Activated B cell treated with CpG ODN at 0.5 μM for 24 hours (primary cell): Measurements from ENCODE around the gene PALM3. TPM values are rescaled to one million over a fixed set of nuclear protein-coding genes. Genes with fewer than 3 reads are reported as not detected.
A peak's percentile ranks its signal among the peaks of the same experiment; 100 is the strongest.

Experiments used
- ATAC-seq: fragments of 200-7000 bp; cut with Tn5 transposase; one replicate; pipeline ENCODE4 v1.10.0; 2021; ENCODE audit warnings: low read depth, mild to moderate bottlenecking, moderate library complexity
- CTCF ChIA-PET: fragments of 350-600 bp; sonication (Branson Sonifier 250); formaldehyde crosslinking; loops from one replicate; lab custom pipeline; 2021; ENCODE audit warnings: antibody characterized with exemption; lab: Charles Lee
- POLR2A ChIA-PET: fragments of 350-600 bp; sonication (Branson Sonifier 250); formaldehyde crosslinking; loops from one replicate; lab custom pipeline; 2021; ENCODE audit warnings: antibody characterized with exemption; lab: Charles Lee
- DNase-seq: peaks from one replicate; pipeline ENCODE4 v3.0.0; 2022
- H3K27ac Mint-ChIP-seq: one replicate; pipeline ENCODE4 v1.8.0; 2020; ENCODE audit warnings: mixed read lengths
- H3K27me3 Mint-ChIP-seq: one replicate; pipeline ENCODE4 v1.8.0; 2021; ENCODE audit warnings: mixed read lengths
- H3K36me3 Mint-ChIP-seq: one replicate; pipeline ENCODE4 v1.8.0; 2021; ENCODE audit warnings: low read depth, mixed read lengths
- H3K4me1 Mint-ChIP-seq: one replicate; pipeline ENCODE4 v1.8.0; 2021; ENCODE audit warnings: mixed read lengths
- H3K4me3 Mint-ChIP-seq: one replicate; pipeline ENCODE4 v1.8.0; 2020; ENCODE audit warnings: mild to moderate bottlenecking, mixed read lengths
- H3K9me3 Mint-ChIP-seq: one replicate; pipeline ENCODE4 v1.8.0; 2020; ENCODE audit warnings: mixed read lengths
- intact Hi-C: fragments of 100-400 bp; cut with micrococcal nuclease; formaldehyde crosslinking; loops from one replicate; pipeline ENCODE4 v1.15.1; 2024
- total RNA-seq: library from RNA; stranded (reverse); gene quantifications from 2 replicates; pipeline ENCODE4 v1.2.3, GENCODE V29; 2022
- TF ChIP-seq, protein P1 (sequence below): fragments of 200-600 bp; IDR thresholded peaks from one replicate; pipeline ENCODE4 v1.8.0; 2022; ENCODE audit warnings: antibody characterized with exemption, mild to moderate bottlenecking

The PALM3 gene
- total RNA-seq, 1 donor from 2014 or later, result not detected

DNA sequence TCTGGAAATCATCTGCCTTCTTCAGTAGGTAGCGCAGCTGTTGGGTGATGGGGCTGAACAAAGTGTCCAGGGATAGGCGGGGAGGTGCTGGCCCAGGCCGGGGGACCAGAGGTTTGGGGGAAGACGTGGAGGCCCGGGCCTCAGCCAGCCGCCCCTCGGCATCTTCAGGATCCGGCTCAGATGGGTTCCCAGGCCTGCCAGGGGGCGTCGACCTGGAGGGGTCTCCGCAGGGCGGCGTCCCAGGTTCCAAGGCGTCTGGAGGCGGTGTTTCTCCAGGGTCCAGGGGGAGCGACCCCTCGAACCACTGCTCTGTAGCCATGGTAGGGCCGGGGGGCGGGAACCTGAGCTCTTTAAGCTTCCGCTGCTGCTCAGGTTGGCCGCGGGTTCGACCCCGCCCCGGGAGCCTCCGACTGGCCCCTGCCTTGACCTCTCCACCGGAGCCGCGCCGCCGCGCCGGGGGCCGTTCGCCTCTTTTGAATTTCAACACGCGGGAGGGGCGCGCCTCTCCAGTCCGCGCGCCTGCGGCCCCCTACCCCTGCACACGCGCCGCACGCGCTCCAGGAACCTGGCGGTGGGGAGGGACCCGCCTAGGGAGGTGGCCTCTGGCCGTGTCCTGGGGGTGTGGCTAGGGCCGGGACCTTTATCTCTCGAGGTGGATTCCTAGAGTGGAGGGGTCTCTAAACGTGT, 23.6 kb upstream of the PALM3 start, which contains the start of gene C19orf67:
TSS of gene C19orf67 (minus strand) at position 475 of the 687 bp plus-strand sequence. CDS start at position 319, 156 bp downstream.
- ChIA-PET POLR2A (no interaction called here), CTCF (interaction anchor here (0.6 kb wide), 1 partner anchor 67 kb away, joined by 4 read pairs; no protein-coding TSS in a partner anchor)
- TF ChIP-seq, protein P1, sequence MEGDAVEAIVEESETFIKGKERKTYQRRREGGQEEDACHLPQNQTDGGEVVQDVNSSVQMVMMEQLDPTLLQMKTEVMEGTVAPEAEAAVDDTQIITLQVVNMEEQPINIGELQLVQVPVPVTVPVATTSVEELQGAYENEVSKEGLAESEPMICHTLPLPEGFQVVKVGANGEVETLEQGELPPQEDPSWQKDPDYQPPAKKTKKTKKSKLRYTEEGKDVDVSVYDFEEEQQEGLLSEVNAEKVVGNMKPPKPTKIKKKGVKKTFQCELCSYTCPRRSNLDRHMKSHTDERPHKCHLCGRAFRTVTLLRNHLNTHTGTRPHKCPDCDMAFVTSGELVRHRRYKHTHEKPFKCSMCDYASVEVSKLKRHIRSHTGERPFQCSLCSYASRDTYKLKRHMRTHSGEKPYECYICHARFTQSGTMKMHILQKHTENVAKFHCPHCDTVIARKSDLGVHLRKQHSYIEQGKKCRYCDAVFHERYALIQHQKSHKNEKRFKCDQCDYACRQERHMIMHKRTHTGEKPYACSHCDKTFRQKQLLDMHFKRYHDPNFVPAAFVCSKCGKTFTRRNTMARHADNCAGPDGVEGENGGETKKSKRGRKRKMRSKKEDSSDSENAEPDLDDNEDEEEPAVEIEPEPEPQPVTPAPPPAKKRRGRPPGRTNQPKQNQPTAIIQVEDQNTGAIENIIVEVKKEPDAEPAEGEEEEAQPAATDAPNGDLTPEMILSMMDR, result no peak
- H3K9me3 Mint-ChIP-seq, result no peaks in the 10 kb centered on the region
- H3K27ac Mint-ChIP-seq, result no peak within 1 kb of the TSS
- peaks cover 20% of the 10 kb centered on the region for H3K4me1 Mint-ChIP-seq
- intact Hi-C loops, result no loop called here
- ATAC-seq (no peak), DNase-seq (no peak)
- H3K27me3 Mint-ChIP-seq, result no peaks in the 10 kb centered on the region
- H3K36me3 Mint-ChIP-seq, result peaks cover 16% of the 10 kb centered on the region
- H3K4me3 Mint-ChIP-seq, result no peak within 1 kb of the TSS

DNA sequence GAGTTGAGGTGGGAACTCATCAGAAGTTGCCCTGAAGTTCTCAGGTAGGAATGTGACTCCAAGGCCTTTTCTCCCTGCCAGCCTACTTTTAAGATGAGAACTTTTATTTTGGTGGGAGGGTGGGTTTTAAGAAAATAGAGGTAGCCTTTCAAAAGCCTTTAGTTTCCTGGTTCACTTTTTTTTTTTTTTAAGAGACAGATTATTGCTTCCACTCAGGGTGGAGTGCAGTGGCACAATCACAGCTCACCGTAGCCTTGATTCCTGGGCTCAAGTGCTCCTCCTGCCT, 20.7 kb upstream of the PALM3 start:
- Mint-ChIP-seq H3K27ac (no peak overlapping the region), H3K9me3 (no peaks in the 10 kb centered on the region), H3K36me3 (peaks cover 6% of the 10 kb centered on the region), H3K4me1 (peaks cover 17% of the 10 kb centered on the region), H3K27me3 (no peaks in the 10 kb centered on the region), H3K4me3 (peak overlapping the region; percentile 94)
- ChIA-PET CTCF (interaction anchor here (0.8 to 1.0 kb wide), 2 partner anchors 9 to 33 kb away, joined by 4 read pairs; no protein-coding TSS in a partner anchor), POLR2A (interaction anchor here (0.8 to 2.7 kb wide), 6 partner anchors 9 to 76 kb away, joined by 3 to 15 read pairs (median 6); partner anchors contain the start of genes ASF1B, IL27RA and PRKACA)
- no peak for ATAC-seq
- no peak for DNase-seq
- intact Hi-C loops, result no loop called here
- TF ChIP-seq, protein P1, result no peak

DNA sequence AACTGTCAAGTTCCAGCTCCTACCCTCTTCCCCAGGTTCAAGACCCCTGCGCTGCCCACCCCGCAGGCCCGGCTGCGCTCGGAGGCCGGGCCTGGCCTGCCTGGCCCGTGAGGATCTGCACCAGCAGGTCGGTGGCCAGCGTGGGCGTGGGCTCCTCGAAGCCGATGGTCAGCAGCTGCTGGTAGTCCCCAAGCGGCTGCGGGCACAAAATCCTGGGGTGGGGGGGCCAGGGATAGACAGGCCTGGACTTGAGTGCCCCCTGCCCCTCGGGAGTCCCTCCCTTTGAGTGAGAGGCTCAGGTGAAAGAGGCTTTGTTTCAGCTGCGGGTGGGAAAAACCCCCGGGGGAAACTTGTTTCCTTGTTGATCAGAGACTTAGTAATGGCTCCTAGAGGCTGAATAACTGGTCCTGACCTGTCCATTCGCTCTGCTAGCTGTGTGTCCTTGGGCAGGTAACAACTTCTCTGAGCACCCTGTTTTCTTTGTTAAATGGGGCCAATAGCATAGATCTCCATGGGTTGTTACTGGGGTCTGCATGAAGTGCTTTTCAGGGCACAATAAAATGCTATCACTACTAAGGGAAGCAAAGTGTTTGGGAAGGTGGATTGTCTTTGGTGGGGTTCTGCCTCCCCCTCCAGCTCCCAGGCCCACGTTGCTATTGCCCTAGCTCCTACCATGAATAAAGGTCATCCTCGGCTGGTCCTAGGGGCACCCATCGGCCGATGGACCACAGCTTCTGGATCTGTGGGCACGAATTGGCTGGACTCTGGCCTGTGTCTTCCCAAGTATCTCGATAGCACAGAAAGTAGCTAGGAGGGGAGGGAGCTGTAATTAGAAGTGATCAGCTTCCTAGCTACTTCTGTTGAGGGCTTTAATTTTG, 20.2 kb upstream of the PALM3 start:
- H3K27me3 Mint-ChIP-seq, result no peaks in the 10 kb centered on the region
- ChIA-PET CTCF (interaction anchor here (0.8 to 1.3 kb wide), 5 partner anchors 8 to 176 kb away, joined by 3 to 4 read pairs (median 4); partner anchors contain the start of genes ASF1B, BRME1 and CC2D1A), POLR2A (interaction anchor here (0.6 to 2.7 kb wide), 12 partner anchors 8 to 1141 kb away, joined by 3 to 15 read pairs (median 6); partner anchors contain the start of genes ASF1B, IL27RA, MISP3 and PRKACA)
- TF ChIP-seq, protein P1, result no peak
- intact Hi-C loops, result loop anchor here (1.0 to 2.0 kb wide), 5 partner anchors 8 to 931 kb away; partner anchors contain the start of genes ASF1B, C19orf53, IER2 and RFX1
- no peak for DNase-seq
- H3K36me3 Mint-ChIP-seq, result peaks cover 6% of the 10 kb centered on the region
- no peak for ATAC-seq
- peak overlapping the region; percentile 95 for H3K27ac Mint-ChIP-seq
- H3K4me1 Mint-ChIP-seq, result peaks cover 17% of the 10 kb centered on the region
- H3K9me3 Mint-ChIP-seq, result no peaks in the 10 kb centered on the region
- H3K4me3 Mint-ChIP-seq, result peak overlapping the region; percentile 94

DNA sequence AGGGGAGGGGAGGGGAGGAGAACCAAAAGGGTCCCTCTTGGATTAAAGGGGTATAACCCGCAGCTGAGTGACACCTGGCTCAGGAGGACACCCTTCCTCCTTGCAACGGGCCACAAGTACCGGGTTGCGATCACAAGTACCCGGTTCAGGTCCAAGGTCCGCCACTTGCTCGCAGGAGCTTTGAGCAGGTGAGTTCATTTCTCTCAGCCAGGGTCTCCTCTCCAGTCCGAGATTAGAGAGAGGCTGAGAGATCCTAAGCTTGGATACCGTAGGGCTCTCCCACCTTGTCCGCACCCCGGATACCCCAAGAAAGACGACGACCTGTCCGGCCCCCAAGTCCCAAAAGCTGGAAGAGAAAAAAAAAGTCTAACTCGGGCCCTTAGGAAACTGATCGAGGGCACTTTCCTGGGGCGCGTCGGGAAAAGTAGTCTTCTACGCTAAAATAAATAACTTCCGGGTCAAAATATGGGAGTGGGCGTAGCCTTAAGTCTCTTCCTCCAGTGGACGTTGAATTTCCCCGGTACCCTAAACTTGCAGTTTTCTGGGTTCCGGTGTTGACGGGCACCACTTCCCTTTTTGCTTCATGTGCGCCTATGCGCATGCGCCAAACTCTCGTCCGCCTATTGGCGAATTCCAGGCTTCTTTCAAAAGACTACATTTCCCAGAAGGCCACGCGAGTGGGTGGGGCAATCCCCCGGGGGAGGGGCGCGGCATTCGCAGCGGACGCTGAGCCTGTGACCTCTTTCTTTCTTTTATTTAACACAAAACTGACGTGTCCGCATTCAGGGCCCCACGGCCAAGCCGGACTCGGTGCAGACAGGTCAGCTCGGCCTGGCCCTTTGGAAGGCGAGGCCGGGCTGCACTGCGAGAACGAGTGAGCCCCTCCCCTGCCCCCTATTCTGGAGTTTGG, 19.3 kb upstream of the PALM3 start:
- H3K9me3 Mint-ChIP-seq, result no peaks in the 10 kb centered on the region
- CTCF ChIA-PET, result interaction anchor here (0.8 to 1.3 kb wide), 3 partner anchors 9 to 175 kb away, joined by 3 to 4 read pairs (median 3); partner anchors contain the start of genes ASF1B, BRME1 and CC2D1A
- ATAC-seq (peak; percentile 91), DNase-seq (peak; percentile 98)
- H3K4me1 Mint-ChIP-seq, result peaks cover 17% of the 10 kb centered on the region
- peak overlapping the region; percentile 94 for H3K4me3 Mint-ChIP-seq
- H3K36me3 Mint-ChIP-seq, result peaks cover 5% of the 10 kb centered on the region
- peak overlapping the region; percentile 95 for H3K27ac Mint-ChIP-seq
- TF ChIP-seq, protein P1, result no peak
- no peaks in the 10 kb centered on the region for H3K27me3 Mint-ChIP-seq
- POLR2A ChIA-PET, result interaction anchor here (0.6 to 2.7 kb wide), 15 partner anchors 8 to 1140 kb away, joined by 3 to 15 read pairs (median 5); partner anchors contain the start of genes ASF1B, DCAF15, IL27RA and MISP3
- intact Hi-C loops, result loop anchor here (1.0 to 2.0 kb wide), 5 partner anchors 9 to 930 kb away; partner anchors contain the start of genes ASF1B, C19orf53, IER2 and RFX1
